Aorta (tissue), 5 donors: Measurements from ENCODE around the gene HLA-DMA. TPM values are rescaled to one million over a fixed set of nuclear protein-coding genes. Genes with fewer than 3 reads are reported as not detected.

Experiments used
- ATAC-seq: fragments of 200-7000 bp; cut with Tn5 transposase; one replicate; pipeline ENCODE4 v1.9.1; 2022; ENCODE audit warnings: moderate library complexity; ENCODE audit not compliant: low FRiP score
- DNase-seq, 2 donors: peaks; one replicate each; pipeline ENCODE4 v3.0.0-alpha.2; 2020
- H3K27ac ChIP-seq, 2 donors: one replicate each; pipeline ENCODE4 v1.5.1; 2013; ENCODE audit warnings: low read length in 2 of 2, mild to moderate bottlenecking in 2 of 2, moderate library complexity in 2 of 2, control low read depth in 1 of 2, inconsistent platforms in 1 of 2, low read depth in 1 of 2
- H3K27me3 ChIP-seq, 2 donors: one replicate each; pipeline ENCODE4 v1.6.1; 2013; ENCODE audit warnings: control low read depth in 1 of 2, low read length in 1 of 2, mild to moderate bottlenecking in 1 of 2, moderate library complexity in 1 of 2; ENCODE audit not compliant: insufficient read depth in 2 of 2, control insufficient read depth in 1 of 2
- H3K36me3 ChIP-seq, 2 donors: one replicate each; pipeline ENCODE4 v1.6.1; 2013; ENCODE audit warnings: control low read depth in 1 of 2, low read length in 1 of 2, mild to moderate bottlenecking in 1 of 2; ENCODE audit not compliant: insufficient read depth in 2 of 2, control insufficient read depth in 1 of 2
- H3K4me1 ChIP-seq, 2 donors: one replicate each; pipeline ENCODE4 v1.6.1; 2013; ENCODE audit warnings: low read length in 2 of 2, control low read depth in 1 of 2, mild to moderate bottlenecking in 1 of 2, moderate library complexity in 1 of 2; ENCODE audit not compliant: insufficient read depth in 2 of 2, control insufficient read depth in 1 of 2
- H3K4me3 ChIP-seq, 2 donors: one replicate each; pipeline ENCODE4 v1.5.1; 2013; ENCODE audit warnings: low read length in 2 of 2, control low read depth in 1 of 2, mild to moderate bottlenecking in 1 of 2
- H3K9me3 ChIP-seq: one replicate; pipeline ENCODE4 v1.6.1; 2013; ENCODE audit warnings: mild to moderate bottlenecking, low read length; ENCODE audit not compliant: control insufficient read depth
- WGBS, 2 donors: extraction: QIAGEN DNeasy Blood & Tissue Kit; methylation state at CpG; one replicate each; pipeline ENCODE4 v1.1.7; 2013; 5-methylcytosine and 5-hydroxymethylcytosine counted together
- intact Hi-C, 2 donors: fragments of 100-400 bp; cut with DNase I; formaldehyde crosslinking; loops; one replicate each; pipeline versions ENCODE4 v1.14.2 to v1.15.0; 2022
- polyA plus RNA-seq, 2 donors: library from polyadenylated mRNA; stranded (reverse); fragments of 200-250 nt; gene quantifications; one replicate each; pipeline ENCODE4 v1.2.3, GENCODE V29; 2013
- total RNA-seq, 2 donors: library from RNA; stranded (reverse); fragmentation: NEBNext Ultra II Directional; extraction: Animal tissue kit (Norgen Biotek cat#: 25700); gene quantifications; one replicate each; pipeline ENCODE4 v1.2.1, GENCODE V29; 2021
- donor health status: healthy with polysubstance abuse.
- donor health status: Bipolar disorder and iron deficiency.
- donor health status: DM: no; HTN: no; CAD: no.
- donor health status: DM: no; HTN: no; CAD: no.
- donor health status: DM: yes; HTN: yes; CAD: no.

Gene HLA-DMA
- total and polyA plus RNA-seq, 4 donors = 9.8 to 109 (median 35.1) TPM

DNA sequence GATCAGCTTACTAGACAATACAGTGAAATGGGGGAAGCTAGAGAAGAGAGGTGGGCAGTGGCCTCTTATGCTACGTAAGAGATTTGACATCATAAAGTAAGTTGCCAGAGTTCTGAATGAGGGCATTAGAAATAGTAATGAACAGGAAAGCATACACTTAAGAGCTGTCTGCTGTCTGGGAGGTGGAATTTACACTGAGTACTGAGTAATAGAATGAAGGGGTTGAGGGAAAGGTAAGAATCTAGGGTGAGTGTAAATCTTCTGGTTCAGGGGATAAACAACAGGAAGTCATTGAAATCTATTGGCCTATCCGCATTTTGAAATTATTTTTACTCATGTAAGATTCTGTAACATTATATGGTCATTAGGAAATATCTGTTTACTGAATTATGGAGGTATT, 47.8 kb downstream of the HLA-DMA start:
- no peak for ATAC-seq
- Histone ChIP-seq H3K27ac (no peak overlapping the region), H3K36me3 (no peaks in the 10 kb centered on the region), H3K27me3 (no peaks in the 10 kb centered on the region), H3K9me3 (no peaks in the 10 kb centered on the region), H3K4me3 (no peak overlapping the region), H3K4me1 (no peaks in the 10 kb centered on the region)
- intact Hi-C loops = no loop called here
- 82 to 89% methylated on average over 2 of the region's 2 CpGs for WGBS, 2 donors
- no peak for DNase-seq

GRCh38 chr6:32903952-32904351, 48.9 kb downstream of the HLA-DMA start:
- Histone ChIP-seq H3K4me1 (no peaks in the 10 kb centered on the region), H3K27me3 (no peaks in the 10 kb centered on the region), H3K27ac (no peak overlapping the region), H3K36me3 (no peaks in the 10 kb centered on the region), H3K4me3 (no peak overlapping the region), H3K9me3 (no peaks in the 10 kb centered on the region)
- ATAC-seq (no peak), DNase-seq (no peak)
- intact Hi-C loops = no loop called here

Other genes starting within 250 kb of the HLA-DMA start
- 10 to 100 TPM in 1 of 2 donors, 1 to 10 TPM in 1; 2.2 to 18.5 TPM for gene HLA-DQA2, start 211.7 kb downstream of the HLA-DMA start, total RNA-seq
- not detected for gene HLA-DQA2, start 211.7 kb downstream of the HLA-DMA start, polyA plus RNA-seq
- 10 to 100 TPM in 1 of 2 donors, 1 to 10 TPM in 1; 2.3 to 18.1 TPM for gene HLA-DQB2, start 189.6 kb downstream of the HLA-DMA start, total RNA-seq
- gene HLA-DQB2, start 189.6 kb downstream of the HLA-DMA start, polyA plus RNA-seq = not detected
- 1 to 10 TPM in 1 of 2 donors, under 1 TPM in 1; 0.62 to 2.8 TPM for gene HLA-DOB, start 136.1 kb downstream of the HLA-DMA start, total RNA-seq
- under 1 TPM in 1 of 2 donors, not detected in 1; 0.26 TPM for gene HLA-DOB, start 136.1 kb downstream of the HLA-DMA start, polyA plus RNA-seq
- gene TAP2, start 114.4 kb downstream of the HLA-DMA start, total RNA-seq = 10 to 100 TPM; 26.5 to 48.1 TPM
- 10 to 100 TPM in 1 of 2 donors, 1 to 10 TPM in 1; 2.5 to 25.6 TPM for gene TAP2, start 114.4 kb downstream of the HLA-DMA start, polyA plus RNA-seq
- gene PSMB8, start 109.0 kb downstream of the HLA-DMA start, total RNA-seq = 10 to 100 TPM; 40.8 to 58.4 TPM
- gene PSMB8, start 109.0 kb downstream of the HLA-DMA start, polyA plus RNA-seq = 10 to 100 TPM; 59.6 to 69.7 TPM
- 10 to 100 TPM; 39.4 to 42.1 TPM for gene TAP1, start 99.4 kb downstream of the HLA-DMA start, total RNA-seq
- 10 to 100 TPM; 14.4 to 48.3 TPM for gene TAP1, start 99.4 kb downstream of the HLA-DMA start, polyA plus RNA-seq
- 10 to 100 TPM; 24.9 to 42.8 TPM for gene PSMB9, start 98.9 kb downstream of the HLA-DMA start, total RNA-seq
- 10 to 100 TPM; 27.9 to 38.8 TPM for gene PSMB9, start 98.9 kb downstream of the HLA-DMA start, polyA plus RNA-seq
- gene HLA-DMB, start 12.1 kb downstream of the HLA-DMA start, total RNA-seq = 10 to 100 TPM; 20.1 to 73.1 TPM
- gene HLA-DMB, start 12.1 kb downstream of the HLA-DMA start, polyA plus RNA-seq = 10 to 100 TPM in 1 of 2 donors, 1 to 10 TPM in 1; 3.6 to 35.7 TPM
- 100 to 1,000 TPM; 166 to 181 TPM for gene BRD2, start 15.5 kb upstream of the HLA-DMA start, total RNA-seq
- 100 to 1,000 TPM in 1 of 2 donors, 10 to 100 TPM in 1; 71.0 to 145 TPM for gene BRD2, start 15.5 kb upstream of the HLA-DMA start, polyA plus RNA-seq
- gene HLA-DOA, start 56.5 kb upstream of the HLA-DMA start, total RNA-seq = 10 to 100 TPM; 10.4 to 16.7 TPM
- gene HLA-DOA, start 56.5 kb upstream of the HLA-DMA start, polyA plus RNA-seq = 1 to 10 TPM in 1 of 2 donors, under 1 TPM in 1; 0.28 to 2.8 TPM
- 100 to 1,000 TPM; 122 to 203 TPM for gene HLA-DPA1, start 120.6 kb upstream of the HLA-DMA start, total RNA-seq
- 10 to 100 TPM; 18.6 to 74.9 TPM for gene HLA-DPA1, start 120.6 kb upstream of the HLA-DMA start, polyA plus RNA-seq
- gene HLA-DPB1, start 122.9 kb upstream of the HLA-DMA start, total RNA-seq = 100 to 1,000 TPM in 1 of 2 donors, 10 to 100 TPM in 1; 98.9 to 215 TPM
- gene HLA-DPB1, start 122.9 kb upstream of the HLA-DMA start, polyA plus RNA-seq = 100 to 1,000 TPM in 1 of 2 donors, 10 to 100 TPM in 1; 45.4 to 113 TPM
- gene COL11A2, start 239.4 kb upstream of the HLA-DMA start, total RNA-seq = 1 to 10 TPM; 1.6 to 1.7 TPM
- gene COL11A2, start 239.4 kb upstream of the HLA-DMA start, polyA plus RNA-seq = 1 to 10 TPM in 1 of 2 donors, under 1 TPM in 1; 0.13 to 3.6 TPM
- gene RXRB, start 247.6 kb upstream of the HLA-DMA start, total RNA-seq = 10 to 100 TPM; 51.6 to 55.4 TPM
- gene RXRB, start 247.6 kb upstream of the HLA-DMA start, polyA plus RNA-seq = 100 to 1,000 TPM in 1 of 2 donors, 10 to 100 TPM in 1; 14.1 to 120 TPM
- 10 to 100 TPM; 86.9 to 90.3 TPM for gene SLC39A7, start 247.8 kb upstream of the HLA-DMA start, total RNA-seq
- gene SLC39A7, start 247.8 kb upstream of the HLA-DMA start, polyA plus RNA-seq = 100 to 1,000 TPM in 1 of 2 donors, 10 to 100 TPM in 1; 59.7 to 102 TPM